Activated CD4-positive, alpha-beta T cell treated with anti-CD3 and anti-CD28 coated beads, Interleukin-2, amount 10 ng/mL, durations not matched to agents 7 days and 5 days (primary cell): Measurements from ENCODE around the gene CCDC92. TPM values are rescaled to one million over a fixed set of nuclear protein-coding genes. Genes with fewer than 3 reads are reported as not detected.

Source experiments
- CTCF ChIA-PET: fragments of 350-600 bp; sonication (Branson Sonifier 250); formaldehyde crosslinking; loops from one replicate; lab custom pipeline; 2021; ENCODE audit warnings: antibody characterized with exemption; lab: Charles Lee
- POLR2A ChIA-PET: fragments of 350-600 bp; sonication (Branson Sonifier 250); formaldehyde crosslinking; loops from one replicate; lab custom pipeline; 2021; ENCODE audit warnings: antibody characterized with exemption; lab: Charles Lee
- DNase-seq: peaks from one replicate; pipeline ENCODE4 v3.0.0-alpha.2; 2020
- H3K27ac Mint-ChIP-seq: one replicate; pipeline ENCODE4 v1.8.0; 2021; ENCODE audit warnings: mild to moderate bottlenecking, moderate library complexity, mixed read lengths
- H3K27me3 Mint-ChIP-seq: one replicate; pipeline ENCODE4 v1.8.0; 2021; ENCODE audit warnings: mixed read lengths
- H3K36me3 Mint-ChIP-seq: one replicate; pipeline ENCODE4 v1.8.0; 2021; ENCODE audit warnings: low read depth, mixed read lengths
- H3K4me1 Mint-ChIP-seq: one replicate; pipeline ENCODE4 v1.8.0; 2021; ENCODE audit warnings: mixed read lengths
- H3K4me3 Mint-ChIP-seq: one replicate; pipeline ENCODE4 v1.8.0; 2021; ENCODE audit warnings: mild to moderate bottlenecking, moderate library complexity, mixed read lengths
- H3K9me3 Mint-ChIP-seq: one replicate; pipeline ENCODE4 v1.8.0; 2021; ENCODE audit warnings: mixed read lengths
- total RNA-seq, 2 experiments: library from RNA; stranded (reverse); gene quantifications; one replicate each; pipeline ENCODE4 v1.2.3, GENCODE V29; 2021

Gene CCDC92
- total RNA-seq, 2 experiments from 2014 or later = 27.9 to 28.8 TPM

- Mint-ChIP-seq H3K9me3 (no peaks in the 10 kb centered on the region), H3K27ac (no peak overlapping the region), H3K36me3 (peaks cover 38% of the 10 kb centered on the region), H3K4me1 (peaks cover 38% of the 10 kb centered on the region), H3K4me3 (no peak overlapping the region), H3K27me3 (no peaks in the 10 kb centered on the region)
- ChIA-PET CTCF (no interaction called here), POLR2A (no interaction called here)
- DNase-seq = no peak
Observed at GRCh38 chr12:124009781-124010180, 37.1 kb upstream of the CCDC92 start.

GRCh38 chr12:124008595-124008994 is 36.0 kb upstream of the CCDC92 start:
- POLR2A ChIA-PET = no interaction called here
- H3K27ac Mint-ChIP-seq = no peak overlapping the region
- H3K9me3 Mint-ChIP-seq = no peaks in the 10 kb centered on the region
- peaks cover 34% of the 10 kb centered on the region for H3K36me3 Mint-ChIP-seq
- no peaks in the 10 kb centered on the region for H3K27me3 Mint-ChIP-seq
- DNase-seq = no peak
- CTCF ChIA-PET = no interaction called here
- H3K4me1 Mint-ChIP-seq = peaks cover 38% of the 10 kb centered on the region
- no peak overlapping the region for H3K4me3 Mint-ChIP-seq

GRCh38 chr12:124007826-124008570 is 35.4 kb upstream of the CCDC92 start:
- peaks cover 29% of the 10 kb centered on the region for H3K36me3 Mint-ChIP-seq
- no peaks in the 10 kb centered on the region for H3K27me3 Mint-ChIP-seq
- DNase-seq = peak; percentile 9
- ChIA-PET POLR2A (no interaction called here), CTCF (no interaction called here)
- H3K4me3 Mint-ChIP-seq = no peak overlapping the region
- H3K4me1 Mint-ChIP-seq = peaks cover 38% of the 10 kb centered on the region
- no peaks in the 10 kb centered on the region for H3K9me3 Mint-ChIP-seq
- H3K27ac Mint-ChIP-seq = peak overlapping the region; percentile 68

- ChIA-PET POLR2A (no interaction called here), CTCF (interaction anchor here (0.6 to 1.1 kb wide), 3 partner anchors 11 to 19 kb away, joined by 3 read pairs; no protein-coding TSS in a partner anchor)
- peak overlapping the region; percentile 88 for H3K27ac Mint-ChIP-seq
- peak overlapping the region; percentile 47 for H3K4me3 Mint-ChIP-seq
- peaks cover 38% of the 10 kb centered on the region for H3K4me1 Mint-ChIP-seq
- no peak for DNase-seq
- peaks cover 21% of the 10 kb centered on the region for H3K36me3 Mint-ChIP-seq
- no peaks in the 10 kb centered on the region for H3K27me3 Mint-ChIP-seq
- no peaks in the 10 kb centered on the region for H3K9me3 Mint-ChIP-seq
Observed at GRCh38 chr12:124006846-124007713, 34.4 kb upstream of the CCDC92 start.

GRCh38 chr12:124006085-124006845 is 33.6 kb upstream of the CCDC92 start:
- peak overlapping the region; percentile 88 for H3K27ac Mint-ChIP-seq
- H3K4me1 Mint-ChIP-seq = peaks cover 38% of the 10 kb centered on the region
- peak; percentile 58 for DNase-seq
- peaks cover 15% of the 10 kb centered on the region for H3K36me3 Mint-ChIP-seq
- H3K4me3 Mint-ChIP-seq = peak overlapping the region; percentile 47
- H3K9me3 Mint-ChIP-seq = no peaks in the 10 kb centered on the region
- no peaks in the 10 kb centered on the region for H3K27me3 Mint-ChIP-seq
- CTCF ChIA-PET = interaction anchor here (0.6 to 1.4 kb wide), 3 partner anchors 10 to 23 kb away, joined by 3 read pairs; no protein-coding TSS in a partner anchor
- POLR2A ChIA-PET = no interaction called here

- Mint-ChIP-seq H3K4me1 (peaks cover 31% of the 10 kb centered on the region), H3K36me3 (peaks cover 10% of the 10 kb centered on the region), H3K27ac (no peak overlapping the region), H3K27me3 (no peaks in the 10 kb centered on the region), H3K4me3 (no peak overlapping the region), H3K9me3 (no peaks in the 10 kb centered on the region)
- CTCF ChIA-PET = interaction anchor here (0.8 to 1.4 kb wide), 6 partner anchors 8 to 42 kb away, joined by 3 to 4 read pairs (median 3); no protein-coding TSS in a partner anchor
- DNase-seq = no peak
- POLR2A ChIA-PET = interaction anchor here (0.6 kb wide), 1 partner anchor 40 kb away, joined by 3 read pairs; no protein-coding TSS in a partner anchor
Observed at GRCh38 chr12:124004233-124004875, 31.7 kb upstream of the CCDC92 start.

GRCh38 chr12:124002654-124003053 is 30.0 kb upstream of the CCDC92 start:
- no peak for DNase-seq
- ChIA-PET CTCF (interaction anchor here (1.7 kb wide), 1 partner anchor 11 kb away, joined by 3 read pairs; no protein-coding TSS in a partner anchor), POLR2A (no interaction called here)
- H3K27ac Mint-ChIP-seq = no peak overlapping the region
- H3K36me3 Mint-ChIP-seq = peaks cover 7% of the 10 kb centered on the region
- no peaks in the 10 kb centered on the region for H3K27me3 Mint-ChIP-seq
- peaks cover 22% of the 10 kb centered on the region for H3K4me1 Mint-ChIP-seq
- no peaks in the 10 kb centered on the region for H3K9me3 Mint-ChIP-seq
- no peak overlapping the region for H3K4me3 Mint-ChIP-seq

GRCh38 chr12:124002021-124002644 is 29.5 kb upstream of the CCDC92 start:
- no peak for DNase-seq
- H3K4me3 Mint-ChIP-seq = no peak overlapping the region
- H3K9me3 Mint-ChIP-seq = no peaks in the 10 kb centered on the region
- no peaks in the 10 kb centered on the region for H3K27me3 Mint-ChIP-seq
- H3K4me1 Mint-ChIP-seq = peaks cover 20% of the 10 kb centered on the region
- H3K36me3 Mint-ChIP-seq = peaks cover 7% of the 10 kb centered on the region
- ChIA-PET CTCF (interaction anchor here (1.7 kb wide), 1 partner anchor 11 kb away, joined by 3 read pairs; no protein-coding TSS in a partner anchor), POLR2A (no interaction called here)
- H3K27ac Mint-ChIP-seq = no peak overlapping the region

GRCh38 chr12:124001343-124001742 is 28.7 kb upstream of the CCDC92 start:
- Mint-ChIP-seq H3K36me3 (peaks cover 4% of the 10 kb centered on the region), H3K4me3 (no peak overlapping the region), H3K27me3 (no peaks in the 10 kb centered on the region), H3K4me1 (peaks cover 19% of the 10 kb centered on the region), H3K27ac (no peak overlapping the region), H3K9me3 (no peaks in the 10 kb centered on the region)
- ChIA-PET POLR2A (no interaction called here), CTCF (interaction anchor here (1.2 to 1.7 kb wide), 2 partner anchors 10 to 14 kb away, joined by 3 to 4 read pairs; no protein-coding TSS in a partner anchor)
- no peak for DNase-seq

- no peak for DNase-seq
- ChIA-PET POLR2A (interaction anchor here (0.7 kb wide), 1 partner anchor 27 kb away, joined by 3 read pairs; the partner anchor contains the start of genes CCDC92 and ZNF664), CTCF (interaction anchor here (0.5 to 1.9 kb wide), 4 partner anchors 12 to 1597 kb away, joined by 3 to 7 read pairs (median 4); no protein-coding TSS in a partner anchor)
- no peak overlapping the region for H3K4me3 Mint-ChIP-seq
- H3K27me3 Mint-ChIP-seq = no peaks in the 10 kb centered on the region
- no peak overlapping the region for H3K27ac Mint-ChIP-seq
- H3K4me1 Mint-ChIP-seq = peaks cover 14% of the 10 kb centered on the region
- no peaks in the 10 kb centered on the region for H3K9me3 Mint-ChIP-seq
- peaks cover 2% of the 10 kb centered on the region for H3K36me3 Mint-ChIP-seq
Observed at GRCh38 chr12:124000111-124000510, 27.5 kb upstream of the CCDC92 start.

GRCh38 chr12:123998991-123999359 is 26.3 kb upstream of the CCDC92 start:
- Mint-ChIP-seq H3K4me3 (no peak overlapping the region), H3K9me3 (no peaks in the 10 kb centered on the region), H3K27ac (no peak overlapping the region), H3K36me3 (peaks cover 2% of the 10 kb centered on the region), H3K27me3 (no peaks in the 10 kb centered on the region), H3K4me1 (peaks cover 21% of the 10 kb centered on the region)
- no peak for DNase-seq
- CTCF ChIA-PET = interaction anchor here (1.9 kb wide), 2 partner anchors 11 to 15 kb away, joined by 4 to 7 read pairs; no protein-coding TSS in a partner anchor
- POLR2A ChIA-PET = no interaction called here
